PC-9 (cell line): Measurements from ENCODE around the gene TIMM21. TPM values are rescaled to one million over a fixed set of nuclear protein-coding genes. Genes with fewer than 3 reads are reported as not detected.
A peak's percentile ranks its signal among the peaks of the same experiment; 100 is the strongest.

ENCODE experiments used
- BruUV-seq: library from RNA; stranded (reverse); fragments of 400-500 nt; replicated peaks from 2 replicates; lab custom pipeline; 2021; lab: Mats Ljungman, UMichigan
- CTCF ChIA-PET: fragments of 300-600 bp; sonication (Branson Sonifier 250); formaldehyde crosslinking; loops from one replicate; lab custom pipeline; 2022; ENCODE audit warnings: antibody characterized with exemption; lab: Charles Lee
- POLR2A ChIA-PET: fragments of 300-600 bp; sonication (Branson Sonifier 250); formaldehyde crosslinking; loops from one replicate; lab custom pipeline; 2022; ENCODE audit warnings: antibody characterized with exemption; ENCODE audit not compliant: unreplicated experiment; lab: Charles Lee
- DNase-seq, 2 experiments: peaks; one replicate each; pipeline versions ENCODE4 v3.0.0 to v3.0.0-alpha.2; 2015 to 2022; ENCODE audit warnings: mixed read lengths in 1 of 2
- H2AFZ ChIP-seq: fragments of 200-600 bp; sonication (generic); 2 replicates; pipeline ENCODE4 v1.8.1; 2017; ENCODE audit warnings: antibody characterized with exemption
- H3F3A ChIP-seq: fragments of 200-600 bp; sonication (generic); 2 replicates; pipeline ENCODE4 v1.8.1; 2017; ENCODE audit warnings: antibody characterized with exemption, mild to moderate bottlenecking, low read depth; ENCODE audit not compliant: insufficient read depth
- H3K27ac ChIP-seq: fragments of 200-600 bp; sonication (generic); 2 replicates; pipeline ENCODE4 v1.6.1; 2016; ENCODE audit warnings: mixed run types
- H3K27me3 ChIP-seq: fragments of 200-600 bp; sonication (generic); 2 replicates; pipeline ENCODE4 v1.6.1; 2016; ENCODE audit warnings: low read depth, mixed run types; ENCODE audit not compliant: insufficient read depth
- H3K36me3 ChIP-seq: fragments of 200-600 bp; sonication (generic); 2 replicates; pipeline ENCODE4 v1.6.1; 2016; ENCODE audit warnings: low read depth, mixed run types
- H3K4me1 ChIP-seq: fragments of 200-600 bp; sonication (generic); replicated peaks from 2 replicates; pipeline ENCODE4 v1.6.1; 2016; ENCODE audit warnings: mixed run types; ENCODE audit not compliant: insufficient read depth
- H3K4me2 ChIP-seq: fragments of 200-600 bp; sonication (generic); 2 replicates; pipeline ENCODE4 v1.6.1; 2017; ENCODE audit warnings: mixed run types
- H3K4me3 ChIP-seq: fragments of 200-600 bp; sonication (generic); 2 replicates; pipeline ENCODE4 v1.6.1; 2016; ENCODE audit warnings: mixed run types
- H3K79me2 ChIP-seq: fragments of 200-600 bp; sonication (generic); 2 replicates; pipeline ENCODE4 v1.6.1; 2017; ENCODE audit warnings: low read depth, mixed run types
- H3K9me2 ChIP-seq: fragments of 200-600 bp; sonication (generic); 2 replicates; pipeline ENCODE4 v1.8.1; 2017; ENCODE audit warnings: mild to moderate bottlenecking; ENCODE audit not compliant: insufficient read depth
- H3K9me3 ChIP-seq: fragments of 200-600 bp; sonication (generic); 2 replicates; pipeline ENCODE4 v1.8.1; 2016; ENCODE audit warnings: low read depth; ENCODE audit not compliant: insufficient read depth
- H4K20me1 ChIP-seq: fragments of 200-600 bp; sonication (generic); 2 replicates; pipeline ENCODE4 v1.8.1; 2017; ENCODE audit not compliant: insufficient read depth
- EZH2 ChIP-seq: fragments of 200-600 bp; sonication (generic); IDR thresholded peaks from 2 replicates; pipeline ENCODE4 v1.8.0; 2017; ENCODE audit warnings: antibody characterized with exemption, low read depth
- intact Hi-C: fragments of 100-400 bp; cut with micrococcal nuclease; formaldehyde crosslinking; loops from one replicate; pipeline ENCODE4 v1.10.0; 2022; ENCODE audit not compliant: unreplicated experiment
- total RNA-seq: library from RNA; stranded (reverse); gene quantifications from 2 replicates; pipeline ENCODE4 v1.2.3, GENCODE V29; 2021
- TF ChIP-seq, protein P1 (sequence below): fragments of 200-600 bp; sonication (generic); conservative IDR thresholded peaks from 2 replicates; pipeline ENCODE4 v1.6.1; 2017; ENCODE audit warnings: mixed run types, antibody characterized with exemption, mild to moderate bottlenecking, moderate library complexity

The TIMM21 gene
- total RNA-seq, 1 experiment from 2014 or later: 32.6 TPM

DNA sequence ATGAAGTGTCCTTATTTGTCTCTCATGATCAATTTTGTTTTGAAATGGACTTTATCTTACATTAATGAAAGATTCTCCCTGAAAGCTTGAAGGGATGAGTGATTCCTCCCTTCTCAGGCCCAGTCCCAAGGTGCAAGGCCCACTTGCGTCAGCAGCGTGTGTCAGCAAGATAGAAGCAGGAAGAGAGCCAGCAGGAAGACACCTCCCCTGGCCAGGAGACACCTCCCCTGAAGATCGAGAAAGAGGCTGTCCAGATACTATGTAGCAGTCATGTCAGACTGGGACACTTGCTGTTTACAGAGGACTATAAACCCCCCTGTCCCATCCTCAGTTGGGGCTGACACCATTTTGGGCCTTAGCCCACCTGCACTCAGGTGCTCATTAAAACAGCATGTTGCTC lies 38.3 kb downstream of the TIMM21 start:
- H2AFZ ChIP-seq: no peak overlapping the region

DNA sequence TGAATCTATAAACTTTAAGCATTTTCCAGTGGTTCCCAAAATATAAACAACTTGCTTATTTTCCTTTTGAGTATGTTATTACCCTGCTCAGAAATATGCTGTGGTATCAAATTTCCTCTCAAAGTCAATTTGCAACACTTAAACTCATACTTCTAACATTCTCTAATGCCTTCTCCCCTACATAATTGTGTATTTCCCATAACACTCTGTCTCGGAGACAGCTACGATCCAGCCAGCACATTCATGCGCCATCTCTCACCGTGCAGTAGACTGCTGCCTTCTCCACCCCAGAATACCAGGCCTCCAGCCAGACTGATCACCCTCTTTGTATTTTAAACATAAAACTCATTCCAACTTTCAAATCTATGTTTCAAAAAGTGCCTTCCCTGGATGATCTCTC lies 41.8 kb downstream of the TIMM21 start:
- Histone ChIP-seq H3K79me2 (no peaks in the 10 kb centered on the region), H3K4me2 (no peak overlapping the region), H3K9me3 (no peaks in the 10 kb centered on the region), H3K4me1 (peaks cover 8% of the 10 kb centered on the region), H3K27me3 (no peaks in the 10 kb centered on the region), H3K9me2 (no peaks in the 10 kb centered on the region), H2AFZ (no peak overlapping the region), H3K27ac (no peak overlapping the region), H3K4me3 (no peak overlapping the region), H3F3A (no peaks in the 10 kb centered on the region), H4K20me1 (no peaks in the 10 kb centered on the region), H3K36me3 (no peaks in the 10 kb centered on the region)
- CTCF ChIA-PET: no interaction called here
- TF ChIP-seq, protein P1, sequence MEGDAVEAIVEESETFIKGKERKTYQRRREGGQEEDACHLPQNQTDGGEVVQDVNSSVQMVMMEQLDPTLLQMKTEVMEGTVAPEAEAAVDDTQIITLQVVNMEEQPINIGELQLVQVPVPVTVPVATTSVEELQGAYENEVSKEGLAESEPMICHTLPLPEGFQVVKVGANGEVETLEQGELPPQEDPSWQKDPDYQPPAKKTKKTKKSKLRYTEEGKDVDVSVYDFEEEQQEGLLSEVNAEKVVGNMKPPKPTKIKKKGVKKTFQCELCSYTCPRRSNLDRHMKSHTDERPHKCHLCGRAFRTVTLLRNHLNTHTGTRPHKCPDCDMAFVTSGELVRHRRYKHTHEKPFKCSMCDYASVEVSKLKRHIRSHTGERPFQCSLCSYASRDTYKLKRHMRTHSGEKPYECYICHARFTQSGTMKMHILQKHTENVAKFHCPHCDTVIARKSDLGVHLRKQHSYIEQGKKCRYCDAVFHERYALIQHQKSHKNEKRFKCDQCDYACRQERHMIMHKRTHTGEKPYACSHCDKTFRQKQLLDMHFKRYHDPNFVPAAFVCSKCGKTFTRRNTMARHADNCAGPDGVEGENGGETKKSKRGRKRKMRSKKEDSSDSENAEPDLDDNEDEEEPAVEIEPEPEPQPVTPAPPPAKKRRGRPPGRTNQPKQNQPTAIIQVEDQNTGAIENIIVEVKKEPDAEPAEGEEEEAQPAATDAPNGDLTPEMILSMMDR: no peak
- no peak for TF ChIP-seq EZH2
- POLR2A ChIA-PET: no interaction called here
- peak in 1 of 2 experiments; percentile 31 for DNase-seq
- intact Hi-C loops: no loop called here
- BruUV-seq: no TSS peak

More for the DNA sequence above, 38.3 kb downstream of the TIMM21 start:
- Histone ChIP-seq H4K20me1 (no peaks in the 10 kb centered on the region), H3K36me3 (no peaks in the 10 kb centered on the region), H3K27me3 (no peaks in the 10 kb centered on the region), H3K9me3 (no peaks in the 10 kb centered on the region), H3K4me1 (peaks cover 22% of the 10 kb centered on the region), H3K27ac (no peak overlapping the region), H3K79me2 (no peaks in the 10 kb centered on the region), H3K4me3 (no peak overlapping the region), H3F3A (no peaks in the 10 kb centered on the region), H3K9me2 (no peaks in the 10 kb centered on the region), H3K4me2 (no peak overlapping the region)
- intact Hi-C loops: no loop called here
- POLR2A ChIA-PET: no interaction called here
- DNase-seq: peak in 1 of 2 experiments; percentile 28
- CTCF ChIA-PET: no interaction called here
- no TSS peak for BruUV-seq
- no peak for TF ChIP-seq EZH2
- TF ChIP-seq, protein P1: no peak

DNA sequence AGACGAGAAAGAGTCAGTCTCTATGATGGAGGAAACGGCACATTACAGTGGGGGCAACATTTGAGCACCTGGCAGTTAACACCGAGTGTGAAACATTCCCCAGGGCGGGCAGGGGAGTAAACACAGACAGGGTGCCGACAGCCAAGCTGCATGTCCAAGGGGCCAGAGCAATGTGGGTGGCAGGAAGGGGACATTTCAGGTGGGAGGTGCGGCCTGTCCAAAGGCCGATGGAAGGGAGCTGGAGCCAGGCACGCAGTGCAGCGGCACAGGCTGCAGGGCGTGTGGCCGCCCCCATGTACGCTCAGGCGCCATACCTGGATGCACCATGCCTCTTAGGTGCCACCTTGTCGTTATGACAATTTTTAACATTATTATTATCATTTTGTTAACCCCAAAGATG lies 43.3 kb downstream of the TIMM21 start:
- no peaks in the 10 kb centered on the region for H3K9me2 ChIP-seq
- H3K4me2 ChIP-seq: no peak overlapping the region
- ChIA-PET CTCF (no interaction called here), POLR2A (no interaction called here)
- no TSS peak for BruUV-seq
- no peaks in the 10 kb centered on the region for H3K79me2 ChIP-seq
- H3F3A ChIP-seq: no peaks in the 10 kb centered on the region
- H2AFZ ChIP-seq: no peak overlapping the region
- no peak overlapping the region for H3K4me3 ChIP-seq
- H3K9me3 ChIP-seq: no peaks in the 10 kb centered on the region
- TF ChIP-seq EZH2: no peak
- TF ChIP-seq, protein P1: no peak
- no peaks in the 10 kb centered on the region for H4K20me1 ChIP-seq
- H3K27me3 ChIP-seq: no peaks in the 10 kb centered on the region
- no peak for DNase-seq
- H3K36me3 ChIP-seq: no peaks in the 10 kb centered on the region
- intact Hi-C loops: no loop called here
- H3K27ac ChIP-seq: no peak overlapping the region
- no peaks in the 10 kb centered on the region for H3K4me1 ChIP-seq
